Neural cell (in vitro differentiated cells): Measurements from ENCODE around the gene EML5. TPM values are rescaled to one million over a fixed set of nuclear protein-coding genes. Genes with fewer than 3 reads are reported as not detected.

ENCODE experiments used
- H2AFZ ChIP-seq: fragments of 200-600, 300-800 bp; sonication (generic), shearing (Covaris generic); 2 replicates; pipeline ENCODE4 v1.6.0; 2014; ENCODE audit warnings: low read depth, mild to moderate bottlenecking, antibody characterized with exemption, low read length, moderate library complexity
- H3F3A ChIP-seq: fragments of 200-600 bp; shearing (Covaris generic); 2 replicates; pipeline ENCODE4 v1.6.1; 2016; ENCODE audit warnings: mild to moderate bottlenecking, moderate library complexity, mixed read lengths, antibody characterized with exemption, low read length; ENCODE audit not compliant: insufficient read depth, poor library complexity, severe bottlenecking
- H3K27ac ChIP-seq: fragments of 200-600, 300-800 bp; sonication (generic), shearing (Covaris generic); 2 replicates; pipeline ENCODE4 v1.5.1; 2014; ENCODE audit warnings: mild to moderate bottlenecking, low read length, moderate library complexity
- H3K27me3 ChIP-seq: fragments of 300-800, 200-600 bp; sonication (generic), shearing (Covaris generic); 2 replicates; pipeline ENCODE4 v1.6.0; 2014; ENCODE audit warnings: mild to moderate bottlenecking, low read depth, low read length, moderate library complexity; ENCODE audit not compliant: insufficient read depth
- H3K36me3 ChIP-seq: fragments of 300-800, 200-600 bp; sonication (generic), shearing (Covaris generic); 2 replicates; pipeline ENCODE4 v1.5.1; 2014; ENCODE audit warnings: mild to moderate bottlenecking, antibody characterized with exemption, low read length, moderate library complexity; ENCODE audit not compliant: insufficient read depth
- H3K4me2 ChIP-seq: fragments of 300-800, 200-600 bp; sonication (generic), shearing (Covaris generic); 2 replicates; pipeline ENCODE4 v1.6.0; 2014; ENCODE audit warnings: mild to moderate bottlenecking, low read length
- H3K4me3 ChIP-seq: fragments of 300-800, 200-600 bp; sonication (generic), shearing (Covaris generic); 2 replicates; pipeline ENCODE4 v1.5.1; 2014; ENCODE audit warnings: mild to moderate bottlenecking, low read length, moderate library complexity
- H3K79me2 ChIP-seq: fragments of 200-600 bp; shearing (Covaris generic); replicated peaks from 2 replicates; pipeline ENCODE4 v1.6.0; 2014; ENCODE audit warnings: mild to moderate bottlenecking, low read length, moderate library complexity; ENCODE audit not compliant: insufficient read depth
- H3K9ac ChIP-seq: fragments of 300-800, 200-600 bp; sonication (generic), shearing (Covaris generic); 2 replicates; pipeline ENCODE4 v1.6.1; 2016; ENCODE audit warnings: mild to moderate bottlenecking, low read length, mixed read lengths
- H3K9me2 ChIP-seq: fragments of 200-600 bp; shearing (Covaris generic); 2 replicates; pipeline ENCODE4 v1.6.1; 2016; ENCODE audit warnings: mild to moderate bottlenecking, low read length, mixed read lengths; ENCODE audit not compliant: insufficient read depth
- H3K9me3 ChIP-seq: fragments of 200-600, 300-800 bp; sonication (generic), shearing (Covaris generic); 2 replicates; pipeline ENCODE4 v1.6.1; 2016; ENCODE audit warnings: mild to moderate bottlenecking, mixed run types, low read length, moderate library complexity, mixed read lengths
- H4K20me1 ChIP-seq: fragments of 200-600 bp; shearing (Covaris generic); 2 replicates; pipeline ENCODE4 v1.6.1; 2016; ENCODE audit warnings: mild to moderate bottlenecking, mixed run types; ENCODE audit not compliant: insufficient read depth
- CTCF ChIP-seq: fragments of 450-650 bp; IDR thresholded peaks from 2 replicates; pipeline ENCODE4 v1.5.1; 2014; ENCODE audit warnings: antibody characterized with exemption, mild to moderate bottlenecking, moderate library complexity; ENCODE audit not compliant: poor library complexity, severe bottlenecking
- EP300 ChIP-seq: fragments of 450-650 bp; conservative IDR thresholded peaks from 2 replicates; pipeline ENCODE4 v1.6.1; 2014; ENCODE audit warnings: antibody characterized with exemption, mild to moderate bottlenecking, moderate library complexity; ENCODE audit not compliant: poor library complexity, severe bottlenecking
- EZH2 ChIP-seq: fragments of 200-600, 300-800 bp; shearing (Covaris generic), sonication (generic); IDR thresholded peaks from 2 replicates; pipeline ENCODE4 v1.6.1; 2014; ENCODE audit warnings: antibody characterized with exemption, low read length, borderline replicate concordance, mild to moderate bottlenecking; ENCODE audit not compliant: insufficient read depth, poor library complexity, severe bottlenecking
- MXI1 ChIP-seq: fragments of 450-650 bp; conservative IDR thresholded peaks from 2 replicates; pipeline ENCODE4 v1.6.1; 2014; ENCODE audit warnings: antibody characterized with exemption, mild to moderate bottlenecking; ENCODE audit not compliant: poor library complexity, severe bottlenecking
- POLR2AphosphoS5 ChIP-seq: IDR thresholded peaks from 2 replicates; pipeline ENCODE4 v1.6.1; 2012
- RAD21 ChIP-seq: fragments of 450-650 bp; conservative IDR thresholded peaks from 2 replicates; pipeline ENCODE4 v1.6.1; 2014; ENCODE audit warnings: antibody characterized with exemption, mild to moderate bottlenecking, moderate library complexity
- REST ChIP-seq: IDR thresholded peaks from 2 replicates; pipeline ENCODE4 v1.6.1; 2012; ENCODE audit warnings: borderline replicate concordance
- SMC3 ChIP-seq: fragments of 450-650 bp; conservative IDR thresholded peaks from 2 replicates; pipeline ENCODE4 v1.6.1; 2014; ENCODE audit warnings: antibody characterized with exemption, mild to moderate bottlenecking, moderate library complexity; ENCODE audit not compliant: poor library complexity
- TAF1 ChIP-seq: IDR thresholded peaks from 2 replicates; pipeline ENCODE4 v1.6.1; 2012; ENCODE audit warnings: low read depth
- polyA plus RNA-seq: library from polyadenylated mRNA; depleted of rRNA; stranded (reverse); fragments of >200 nt; gene quantifications from 2 replicates; pipeline ENCODE4 v1.2.3, GENCODE V29; 2014

The EML5 gene
- polyA plus RNA-seq, 1 donor from 2014 or later, result 27.5 TPM

GRCh38 chr14:88834883-88835431, 42.2 kb upstream of the EML5 start:
- no peak overlapping the region for H3K27ac ChIP-seq
- H3K4me3 ChIP-seq, result no peak overlapping the region
- TF ChIP-seq SMC3 (no peak), CTCF (no peak), REST (no peak), EP300 (no peak), EZH2 (no peak)
- H3F3A ChIP-seq, result no peaks in the 10 kb centered on the region
- no peak overlapping the region for H3K4me2 ChIP-seq
- no peak overlapping the region for H3K9ac ChIP-seq
- H3K27me3 ChIP-seq, result no peaks in the 10 kb centered on the region
- H4K20me1 ChIP-seq, result no peaks in the 10 kb centered on the region
- H3K9me3 ChIP-seq, result no peaks in the 10 kb centered on the region
- H3K79me2 ChIP-seq, result peaks cover 7% of the 10 kb centered on the region
- no peaks in the 10 kb centered on the region for H3K9me2 ChIP-seq
- H3K36me3 ChIP-seq, result no peaks in the 10 kb centered on the region
- H2AFZ ChIP-seq, result no peak overlapping the region

GRCh38 chr14:88831284-88831683, 38.5 kb upstream of the EML5 start:
- no peaks in the 10 kb centered on the region for H3K36me3 ChIP-seq
- no peaks in the 10 kb centered on the region for H3K27me3 ChIP-seq
- TF ChIP-seq CTCF (no peak), TAF1 (no peak), EP300 (no peak), EZH2 (no peak), REST (no peak), RAD21 (no peak), POLR2AphosphoS5 (no peak), MXI1 (no peak), SMC3 (no peak)
- H3K4me3 ChIP-seq, result no peak overlapping the region
- H3F3A ChIP-seq, result no peaks in the 10 kb centered on the region
- peaks cover 24% of the 10 kb centered on the region for H3K79me2 ChIP-seq
- no peak overlapping the region for H3K9ac ChIP-seq
- H2AFZ ChIP-seq, result no peak overlapping the region
- no peak overlapping the region for H3K4me2 ChIP-seq
- no peaks in the 10 kb centered on the region for H4K20me1 ChIP-seq
- no peak overlapping the region for H3K27ac ChIP-seq
- no peaks in the 10 kb centered on the region for H3K9me3 ChIP-seq
- no peaks in the 10 kb centered on the region for H3K9me2 ChIP-seq
